CD4-positive, alpha-beta T cell treated with Interleukin-15 for 4 hours (primary cell): Measurements from ENCODE around the gene VEPH1.

Experiments used
- DNase-seq: peaks from one replicate; pipeline ENCODE4 v3.0.0-alpha.2; 2020; ENCODE audit warnings: low spot score

Gene VEPH1

DNA sequence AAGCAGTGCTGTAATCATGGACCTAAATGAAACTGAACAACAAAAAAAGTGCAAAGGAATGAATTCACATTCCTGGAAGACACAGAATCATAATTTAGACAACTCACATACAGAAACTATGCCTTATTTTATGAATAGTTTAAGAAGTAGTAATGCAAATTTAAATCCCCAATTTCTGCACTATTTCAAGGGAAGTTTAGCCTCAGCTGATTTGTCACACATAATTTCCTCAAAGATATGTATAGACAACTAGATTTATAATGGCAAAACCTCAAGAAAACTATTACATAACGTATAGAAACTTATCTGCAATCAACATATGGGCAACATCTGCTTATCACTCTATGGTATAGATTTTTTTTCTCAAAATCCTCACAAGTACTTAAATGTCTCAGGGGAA lies 74.4 kb downstream of the VEPH1 start:
- DNase-seq: no peak

DNA sequence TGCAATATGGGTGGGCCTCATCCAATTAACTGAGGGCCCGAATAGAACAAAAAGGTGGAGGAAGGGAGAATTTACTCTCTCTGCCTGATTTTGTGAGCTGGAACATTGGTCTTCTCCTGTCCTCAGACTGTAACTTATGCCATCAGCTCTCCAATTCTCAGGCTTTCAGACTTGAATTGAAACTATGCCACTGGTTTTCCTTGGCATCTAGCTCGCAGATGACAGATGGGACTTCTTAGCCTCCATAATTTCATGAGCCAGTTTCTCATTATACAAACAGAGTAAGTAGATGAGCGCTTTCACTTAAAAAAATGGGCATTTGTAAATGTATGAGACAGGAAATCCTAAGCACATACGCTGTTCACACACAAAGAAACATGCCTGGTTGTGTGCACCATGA lies 75.3 kb downstream of the VEPH1 start:
- no peak for DNase-seq

DNA sequence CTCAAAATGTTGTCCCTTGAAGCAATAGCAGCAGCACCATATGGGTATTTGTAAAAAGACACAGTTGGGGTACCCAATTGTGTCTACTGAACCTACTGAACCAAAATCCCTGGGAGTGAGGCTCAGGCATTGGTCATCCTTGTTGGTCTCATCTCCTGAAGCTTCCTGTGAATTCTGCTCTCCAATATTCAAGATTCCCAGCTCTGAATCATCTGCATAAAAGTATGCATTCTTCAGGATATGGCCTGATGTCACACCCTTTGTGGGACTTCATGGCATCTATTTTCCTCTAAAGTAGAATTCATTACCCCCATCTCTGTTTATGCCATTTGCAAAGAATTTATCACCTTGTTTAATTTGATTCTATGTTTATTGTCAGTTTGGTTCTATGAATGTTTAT lies 79.9 kb downstream of the VEPH1 start:
- no peak for DNase-seq

DNA sequence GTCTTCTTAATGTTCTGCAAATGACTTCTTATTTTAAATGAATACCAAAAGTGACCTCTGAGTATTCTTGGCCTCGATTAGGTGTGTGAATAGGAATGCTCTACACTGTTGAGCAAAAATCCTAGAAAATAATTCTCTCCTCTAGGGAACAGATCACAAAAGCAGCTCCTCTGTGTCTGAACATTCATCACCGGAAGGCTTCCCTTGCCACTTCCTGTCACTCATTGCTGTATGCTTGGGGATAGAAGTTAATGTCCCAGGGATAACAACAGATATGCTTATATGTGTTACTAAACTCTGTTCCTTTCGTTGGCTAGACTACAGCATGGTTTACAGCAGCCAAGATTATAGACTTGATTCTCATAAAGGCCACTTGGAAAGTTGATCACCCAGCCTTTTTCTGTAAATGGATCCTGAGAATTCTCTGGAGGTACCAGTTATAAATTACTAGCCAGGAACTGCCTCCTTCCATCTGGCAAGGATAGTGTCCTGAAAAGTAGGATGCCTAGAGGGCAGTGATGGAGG lies 82.5 kb downstream of the VEPH1 start:
- no peak for DNase-seq

DNA sequence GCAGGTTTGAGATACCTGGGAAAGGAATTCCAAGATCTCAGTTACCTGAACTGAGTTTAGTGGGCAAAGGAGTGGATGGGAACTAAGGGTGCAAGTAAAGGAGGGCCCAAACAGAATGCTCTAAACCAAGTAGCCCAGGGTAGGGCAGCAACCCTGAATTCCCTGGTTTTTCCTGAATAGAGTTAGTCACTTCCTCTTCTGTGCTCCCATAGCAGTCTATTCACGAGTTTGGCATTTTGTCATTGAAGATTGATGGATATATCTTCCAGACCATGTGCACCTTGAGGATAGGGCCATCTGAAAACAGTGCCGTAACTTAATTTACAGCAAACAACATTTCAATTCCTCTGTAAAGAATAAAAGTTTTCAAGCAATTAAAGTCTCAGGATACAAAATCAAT lies 85.1 kb downstream of the VEPH1 start:
- no peak for DNase-seq

DNA sequence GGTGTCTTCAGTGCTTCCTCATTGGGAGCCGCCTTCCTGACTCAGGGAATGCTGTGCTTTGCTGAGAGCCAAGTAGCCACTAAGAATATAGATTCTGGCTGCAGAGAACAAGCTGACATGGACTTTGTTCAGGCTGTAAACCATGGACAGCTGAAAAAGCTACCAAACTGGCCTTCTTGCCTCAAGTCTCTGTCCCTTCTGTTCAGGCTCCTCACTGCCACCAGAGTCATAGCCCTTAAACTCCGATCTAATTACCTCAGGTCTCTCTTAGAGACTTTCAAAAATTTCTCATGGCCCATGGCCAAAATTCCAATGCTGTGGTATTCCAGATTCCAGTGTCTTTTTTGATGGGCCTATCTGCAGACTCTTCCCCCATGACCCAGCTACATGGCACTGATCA lies 86.0 kb downstream of the VEPH1 start:
- DNase-seq: no peak

DNA sequence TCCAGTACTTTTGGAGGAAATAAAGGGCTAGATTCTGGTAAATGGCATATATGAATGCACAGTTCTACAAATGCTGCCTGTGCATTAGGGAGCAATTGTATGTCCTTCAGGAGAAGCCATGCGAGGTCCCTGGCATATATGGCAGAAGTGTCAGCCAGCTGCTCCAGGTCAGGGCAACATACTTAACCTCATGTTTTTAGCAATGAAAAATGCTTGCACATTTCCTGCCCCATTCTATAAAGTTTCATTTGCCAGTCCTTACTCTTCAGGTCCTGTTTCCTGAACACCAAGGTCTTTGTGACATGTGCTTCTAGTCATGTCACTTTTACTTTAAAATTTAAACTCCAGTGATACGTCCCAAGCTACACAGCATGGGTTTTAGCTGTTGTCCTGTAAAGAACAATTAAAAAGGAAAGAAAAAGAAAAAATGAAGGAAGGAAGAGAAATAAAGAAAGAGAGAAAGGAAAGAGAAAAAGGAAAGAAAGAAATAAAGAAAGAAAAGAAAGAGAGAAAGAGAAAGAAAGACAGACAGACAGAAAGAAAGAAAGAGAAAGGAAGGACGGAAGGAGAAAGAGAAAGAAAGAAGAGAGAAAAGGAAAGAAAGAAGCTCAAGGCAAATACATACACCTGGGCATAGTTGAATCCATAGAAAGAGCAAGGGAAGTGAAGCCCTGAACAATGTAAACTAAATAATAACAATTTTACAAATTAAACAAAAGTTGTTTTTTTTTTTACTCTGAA lies 86.7 kb downstream of the VEPH1 start:
- no peak for DNase-seq

DNA sequence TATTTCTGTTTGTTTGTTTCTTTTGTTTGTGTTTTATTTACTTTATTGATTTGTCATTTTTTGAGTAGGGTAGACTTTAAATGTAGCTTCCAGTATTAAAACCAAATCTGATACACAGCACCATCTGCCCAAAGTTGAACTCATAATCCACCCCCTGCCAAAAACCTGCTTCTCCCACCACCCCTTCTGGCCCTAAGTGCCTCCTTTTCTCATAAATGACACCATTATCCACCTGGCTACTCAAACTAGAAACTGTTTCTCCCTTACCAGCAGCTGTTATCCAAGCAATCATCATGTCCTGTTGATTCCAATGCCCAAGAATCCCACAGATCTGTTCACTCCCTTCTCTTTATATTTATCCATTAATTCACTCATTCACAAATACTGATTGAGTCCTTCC lies 88.4 kb downstream of the VEPH1 start:
- no peak for DNase-seq

DNA sequence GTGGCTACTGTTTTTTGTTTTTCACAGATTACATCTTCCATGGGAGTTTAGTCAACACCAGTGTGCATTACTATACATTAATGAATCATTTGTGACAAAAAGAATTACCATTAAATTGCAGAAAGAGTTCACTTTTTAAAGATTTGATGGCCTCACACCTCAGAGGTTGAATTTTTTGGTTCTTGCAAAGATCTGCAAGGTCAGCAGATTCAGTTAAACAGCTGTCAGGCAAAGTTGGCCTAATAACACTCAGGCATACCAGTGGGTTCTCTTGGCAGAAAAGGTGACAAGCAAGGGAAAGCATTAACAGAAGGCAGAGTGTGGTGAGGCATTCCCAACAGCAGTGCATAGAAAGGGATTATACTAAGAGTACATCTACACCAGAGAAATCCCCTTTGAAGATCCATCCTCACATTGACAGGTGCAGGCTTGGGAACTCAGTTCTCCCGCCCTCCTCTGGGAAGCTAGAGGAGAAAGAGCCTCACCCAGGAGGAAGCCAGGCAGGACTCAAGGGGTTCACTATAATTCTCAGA lies 90.8 kb downstream of the VEPH1 start:
- DNase-seq: no peak

DNA sequence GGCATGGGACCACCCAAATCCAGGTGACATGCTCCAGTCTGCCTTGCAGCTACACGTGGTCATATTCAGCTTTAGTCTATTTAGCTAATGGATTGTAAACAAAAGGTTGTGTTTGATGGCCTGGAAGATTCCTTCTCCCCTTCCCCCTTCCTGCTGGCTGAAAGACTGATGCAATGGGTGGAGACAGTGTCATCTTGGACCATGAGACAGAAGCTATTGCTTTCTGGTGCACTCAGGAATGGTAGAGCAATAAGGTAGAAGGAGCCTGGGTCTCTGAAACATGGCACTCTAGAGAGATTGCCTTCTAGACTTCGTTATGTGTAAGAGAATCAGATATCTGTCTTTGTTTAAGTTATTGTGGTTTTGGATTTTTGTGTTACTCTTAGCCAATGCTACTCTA lies 92.3 kb downstream of the VEPH1 start:
- no peak for DNase-seq

DNA sequence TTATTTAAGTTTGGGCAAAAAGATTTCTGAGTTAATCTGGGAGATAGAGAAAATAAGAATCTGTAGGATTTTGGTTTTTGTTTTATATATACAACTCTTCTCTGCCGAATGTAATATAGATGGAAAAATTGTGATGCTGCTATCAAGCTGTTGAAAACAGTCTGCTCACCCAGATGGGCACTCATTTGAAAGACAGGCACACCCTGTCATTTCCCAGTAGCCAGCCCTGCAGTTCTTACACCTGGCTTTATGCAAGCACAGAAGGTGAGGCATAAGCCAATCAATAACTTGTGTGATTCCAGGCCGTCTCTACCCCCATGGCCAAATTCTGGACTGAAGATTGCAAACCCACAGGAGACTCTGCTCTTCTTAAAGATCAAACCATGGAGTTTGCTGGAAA lies 93.7 kb downstream of the VEPH1 start:
- DNase-seq: no peak

DNA sequence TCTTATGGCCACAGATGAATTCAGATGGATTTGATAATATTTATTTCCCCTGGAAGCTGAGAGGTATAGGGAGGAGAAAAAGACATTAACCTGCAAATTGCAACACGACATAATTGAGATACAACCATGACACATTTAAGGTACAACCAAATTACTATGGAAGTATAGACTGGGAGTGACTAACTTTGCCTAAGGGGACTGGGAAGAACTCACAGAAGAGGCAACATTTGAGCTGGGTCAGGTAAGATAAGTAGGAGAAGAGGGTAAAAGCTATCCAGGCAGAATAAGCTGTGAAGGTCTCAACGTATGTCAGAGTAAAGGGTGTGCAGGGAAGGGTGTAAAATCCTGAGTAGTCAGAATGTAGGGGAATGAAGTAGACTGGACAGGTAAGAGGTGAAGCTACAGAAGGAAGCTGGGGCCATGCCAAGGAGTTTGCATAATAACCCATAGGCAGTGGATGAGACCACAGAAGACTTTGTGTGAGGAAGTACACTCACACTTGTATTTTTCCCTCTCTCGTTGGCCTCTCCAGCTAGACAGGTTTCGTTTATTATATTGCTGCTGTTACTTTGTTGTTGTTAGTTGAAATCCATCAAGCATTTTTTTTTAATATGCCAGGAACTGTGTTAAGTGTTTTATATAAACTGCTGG lies 94.6 kb downstream of the VEPH1 start:
- DNase-seq: no peak

DNA sequence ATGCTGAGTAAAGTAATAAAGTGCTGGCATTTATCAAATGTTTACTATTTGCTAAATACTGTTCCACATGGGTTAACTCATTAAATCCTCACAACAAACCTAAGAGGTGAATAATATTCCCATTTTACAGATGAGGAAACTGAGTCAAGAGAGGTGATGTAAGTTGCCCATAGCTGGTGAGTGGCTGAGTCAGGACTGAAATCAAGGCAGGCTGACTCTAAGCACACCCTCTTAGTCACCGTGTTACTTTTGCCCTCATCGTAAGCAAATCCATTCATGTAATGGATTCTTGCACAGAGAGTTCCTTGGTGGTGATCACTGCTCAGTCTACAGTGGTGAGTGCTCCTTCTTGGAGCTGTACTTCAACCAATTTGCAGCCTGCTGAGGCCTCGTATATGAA lies 95.4 kb downstream of the VEPH1 start:
- DNase-seq: no peak

DNA sequence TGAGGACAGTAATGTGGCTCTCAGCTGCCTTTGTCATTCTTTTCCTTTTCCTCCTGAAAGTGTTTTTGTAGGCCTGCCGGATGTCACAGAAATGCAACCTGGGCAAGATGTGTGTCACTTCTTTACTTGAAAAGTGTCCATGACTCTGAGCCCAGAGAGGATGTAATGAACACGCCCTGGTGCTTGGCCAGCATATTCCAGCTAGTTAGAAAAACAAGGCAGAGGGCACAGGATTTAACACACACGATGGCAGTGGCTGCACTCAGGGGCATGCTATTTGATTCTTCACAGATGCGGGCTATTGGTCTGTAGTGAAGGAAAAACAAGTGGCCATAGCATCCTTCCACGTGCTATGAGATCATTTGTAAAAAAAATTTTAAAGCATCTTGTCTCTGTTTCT lies 96.8 kb downstream of the VEPH1 start:
- no peak for DNase-seq

DNA sequence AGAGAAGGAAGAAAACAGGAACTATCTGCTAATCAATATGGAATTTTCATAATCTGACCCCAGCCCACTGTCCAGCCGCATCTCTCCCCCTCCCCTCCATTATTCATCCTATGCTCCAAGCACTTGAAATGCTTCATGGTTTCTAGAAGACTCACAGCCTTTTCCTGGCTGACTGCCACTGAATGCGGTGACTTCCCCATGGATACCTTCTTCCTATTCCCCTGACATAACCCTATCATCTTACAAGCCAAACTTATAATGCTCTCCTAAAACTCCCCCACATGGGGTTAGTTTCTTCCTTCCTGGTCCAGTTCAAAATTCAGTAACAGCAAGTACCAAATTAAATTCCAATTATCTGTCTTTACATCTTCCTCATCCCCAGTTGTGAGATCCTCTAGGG lies 97.8 kb downstream of the VEPH1 start:
- no peak for DNase-seq

DNA sequence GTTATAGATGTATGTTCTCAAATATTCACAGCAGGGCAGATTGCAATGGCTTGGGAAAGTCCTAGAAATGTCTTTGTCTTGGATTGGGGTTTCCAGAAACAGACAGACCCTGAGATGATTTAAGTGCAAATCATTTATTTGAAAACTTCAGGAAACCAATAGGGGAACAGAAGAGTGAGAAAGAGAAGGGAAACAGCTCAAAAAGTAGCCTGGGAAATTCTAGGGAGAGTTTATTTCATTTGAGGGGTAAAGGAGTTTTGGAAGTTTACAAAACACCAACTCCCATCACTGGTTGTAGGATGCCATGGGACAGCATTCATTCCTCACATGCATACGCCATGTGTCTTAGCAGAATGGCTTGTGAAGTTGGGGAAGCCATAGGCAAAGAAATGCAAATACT lies 98.8 kb downstream of the VEPH1 start:
- DNase-seq: no peak

DNA sequence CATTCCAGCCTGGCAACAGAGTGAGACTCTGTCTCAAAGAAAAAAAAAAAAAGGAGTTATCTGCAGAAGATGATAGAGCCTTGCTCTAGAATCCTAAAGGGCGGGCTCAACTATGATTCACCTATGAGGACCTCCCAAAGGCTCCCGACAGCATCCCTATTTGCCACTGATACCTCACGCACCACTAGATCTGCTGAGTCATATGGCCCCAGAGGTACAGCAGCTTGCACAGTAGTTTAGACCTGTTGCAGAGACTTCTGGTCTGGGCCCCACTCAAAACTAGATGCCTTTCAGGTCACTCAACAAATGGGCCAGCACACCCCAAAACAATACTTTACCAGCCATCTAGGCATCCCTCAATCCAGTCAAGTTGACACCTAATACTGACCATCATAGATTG lies 104.6 kb downstream of the VEPH1 start:
- no peak for DNase-seq

DNA sequence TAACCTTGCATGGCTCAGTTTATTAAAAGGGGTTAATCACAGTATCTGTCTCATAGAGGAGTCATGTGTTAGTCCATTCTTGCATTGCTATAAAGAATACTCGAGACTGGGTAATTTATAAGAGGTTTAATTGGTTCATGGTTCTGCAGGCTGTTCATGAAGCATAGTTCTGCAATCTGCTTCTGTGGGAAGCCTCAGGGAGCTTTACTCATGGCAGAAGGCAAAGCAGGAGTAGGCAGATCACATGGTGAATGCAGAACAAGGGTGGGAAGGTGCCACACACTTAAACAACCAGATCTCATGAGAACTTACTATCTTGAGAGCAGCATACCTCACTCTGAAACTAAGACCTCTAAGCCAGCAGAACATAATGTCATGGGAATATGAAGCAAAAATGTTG lies 108.8 kb downstream of the VEPH1 start:
- DNase-seq: no peak

DNA sequence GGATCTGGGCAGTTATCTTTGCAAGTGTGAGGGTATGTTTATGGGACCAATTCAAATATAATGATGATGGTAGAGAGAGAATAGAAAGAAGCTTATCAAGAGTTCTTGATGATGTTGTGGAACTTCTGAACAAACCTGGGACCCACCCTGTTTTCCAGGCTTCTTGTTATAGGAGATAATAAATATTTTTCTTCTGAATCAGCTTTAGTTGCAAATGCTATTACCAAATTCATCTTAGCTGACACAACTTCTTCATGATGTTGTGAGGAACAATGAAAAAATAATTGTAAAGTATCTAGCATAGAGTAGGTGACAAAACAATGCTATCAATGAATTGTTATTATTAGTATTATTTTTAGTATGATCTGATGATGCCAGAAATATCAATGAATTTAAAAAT lies 110.1 kb downstream of the VEPH1 start:
- DNase-seq: no peak

DNA sequence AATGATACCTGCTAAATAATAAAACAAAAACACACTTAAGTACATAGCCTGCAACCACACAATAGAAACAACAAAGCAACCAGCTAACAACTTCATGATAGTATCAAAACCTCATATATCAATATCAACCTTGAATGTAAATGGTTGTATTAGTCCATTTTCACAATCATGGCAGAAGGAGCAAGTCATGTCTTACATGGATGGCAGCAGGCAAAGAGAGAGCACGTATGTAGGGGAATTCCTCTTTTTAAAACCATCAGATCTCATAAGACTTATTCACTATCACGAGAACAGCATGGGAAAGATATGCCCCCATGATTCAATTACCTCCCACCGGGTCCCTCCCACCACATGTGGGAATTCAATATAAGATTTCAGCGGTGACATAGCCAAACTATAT lies 111.1 kb downstream of the VEPH1 start:
- no peak for DNase-seq

DNA sequence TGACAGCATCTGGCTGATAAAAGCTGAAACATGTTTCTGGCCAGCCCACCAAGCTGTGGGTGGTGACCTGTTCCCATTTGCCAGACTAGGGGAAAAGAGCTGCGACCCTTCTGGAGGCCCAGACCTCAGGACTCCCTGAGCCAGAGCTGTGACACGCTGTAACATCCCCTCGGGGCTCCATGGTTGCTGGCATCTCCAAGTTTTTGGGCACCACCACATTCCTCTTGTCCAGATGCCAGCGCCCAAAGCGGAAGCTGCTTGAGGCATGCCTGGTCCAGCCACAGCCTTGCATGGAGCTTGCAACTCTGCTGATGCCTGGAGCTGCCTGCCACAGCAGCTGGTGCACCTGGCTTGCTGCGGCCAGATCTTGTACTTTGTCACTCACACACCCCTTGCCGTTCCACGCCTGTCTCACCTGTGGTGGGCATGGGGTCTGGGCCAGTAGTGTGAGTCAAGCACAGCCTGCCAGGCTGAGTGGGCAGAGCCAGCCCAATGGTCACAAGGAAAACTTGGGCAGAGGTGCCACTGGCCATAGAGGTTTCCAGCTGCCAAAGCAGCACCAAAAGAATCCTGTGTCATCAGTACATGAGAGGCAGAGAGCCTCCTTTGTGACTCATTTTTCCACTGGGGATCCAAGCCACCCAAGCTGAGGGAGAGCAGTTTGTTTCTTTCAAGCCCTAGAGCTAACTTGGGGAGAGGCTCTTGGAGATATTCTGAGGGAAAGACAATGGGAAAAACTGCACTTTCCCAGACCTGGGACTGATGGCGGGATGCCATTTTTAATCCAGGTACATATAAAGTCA lies 112.3 kb downstream of the VEPH1 start:
- DNase-seq: no peak

DNA sequence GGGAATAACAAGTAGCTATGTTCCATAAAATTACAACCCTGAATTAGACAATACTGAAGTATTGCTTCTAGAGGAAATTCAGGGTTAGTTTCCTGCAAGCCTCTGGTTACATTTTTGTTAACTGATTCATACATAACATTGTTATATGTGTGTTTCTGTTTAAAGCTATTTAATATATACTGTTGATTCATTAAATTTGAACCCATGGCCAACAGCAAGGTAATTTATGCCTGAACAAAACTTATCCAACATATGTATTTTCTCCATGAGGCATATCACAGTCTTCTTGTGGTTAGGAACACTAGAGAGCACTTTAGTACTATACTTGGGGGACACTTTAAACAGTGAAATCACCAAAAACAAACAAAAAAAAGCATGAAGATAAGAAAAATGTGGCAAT lies 114.2 kb downstream of the VEPH1 start:
- no peak for DNase-seq
